Trophoblast cell (in vitro differentiated cells and primary cell): ENCODE measurements around the gene STX4.

Source experiments
- DNase-seq, 2 donors: peaks; one replicate each; pipeline ENCODE4 v3.0.0-alpha.2; 2016
- H2AFZ ChIP-seq: 2 replicates; pipeline ENCODE4 v1.6.1; 2013; ENCODE audit warnings: low read length, moderate library complexity, mild to moderate bottlenecking; ENCODE audit not compliant: insufficient read depth, poor library complexity
- H2AK5ac ChIP-seq: 2 replicates; pipeline ENCODE4 v1.6.1; 2013; ENCODE audit warnings: mild to moderate bottlenecking, low read length
- H2BK120ac ChIP-seq: 2 replicates; pipeline ENCODE4 v1.6.1; 2013; ENCODE audit warnings: low read length, mild to moderate bottlenecking, moderate library complexity; ENCODE audit not compliant: insufficient read depth, poor library complexity
- H2BK12ac ChIP-seq: 2 replicates; pipeline ENCODE4 v1.6.1; 2013; ENCODE audit warnings: mild to moderate bottlenecking, low read length, moderate library complexity
- H2BK5ac ChIP-seq: 2 replicates; pipeline ENCODE4 v1.6.1; 2013; ENCODE audit warnings: low read length, low read depth, moderate library complexity, mild to moderate bottlenecking; ENCODE audit not compliant: poor library complexity
- H3K14ac ChIP-seq: 2 replicates; pipeline ENCODE4 v1.6.1; 2013; ENCODE audit warnings: mild to moderate bottlenecking, low read length
- H3K18ac ChIP-seq: 2 replicates; pipeline ENCODE4 v1.6.1; 2013; ENCODE audit warnings: mild to moderate bottlenecking, low read length
- H3K23ac ChIP-seq: 2 replicates; pipeline ENCODE4 v1.6.1; 2013; ENCODE audit warnings: low read length
- H3K27ac ChIP-seq: 2 replicates; pipeline ENCODE4 v1.5.1; 2013; ENCODE audit warnings: low read depth, mild to moderate bottlenecking, inconsistent platforms, low read length, moderate library complexity
- H3K27me3 ChIP-seq: 2 replicates; pipeline ENCODE4 v1.6.1; 2013; ENCODE audit warnings: inconsistent platforms, mild to moderate bottlenecking, low read length, moderate library complexity; ENCODE audit not compliant: insufficient read depth
- H3K36me3 ChIP-seq, 2 experiments: 1 replicate in 1 of 2; 2 replicates in 1 of 2; pipeline ENCODE4 v1.6.1; 2013; ENCODE audit warnings: low read length in 2 of 2, mild to moderate bottlenecking in 2 of 2, moderate library complexity in 1 of 2; ENCODE audit not compliant: insufficient read depth in 2 of 2, control insufficient read depth in 1 of 2
- H3K4ac ChIP-seq: 2 replicates; pipeline ENCODE4 v1.6.1; 2013; ENCODE audit warnings: low read depth, mild to moderate bottlenecking, low read length, moderate library complexity
- H3K4me1 ChIP-seq, 2 experiments: 1 replicate in 1 of 2; 2 replicates in 1 of 2; pipeline ENCODE4 v1.6.1; 2013; ENCODE audit warnings: low read length in 2 of 2, mild to moderate bottlenecking in 2 of 2, moderate library complexity in 1 of 2; ENCODE audit not compliant: insufficient read depth in 2 of 2, control insufficient read depth in 1 of 2
- H3K4me2 ChIP-seq: 2 replicates; pipeline ENCODE4 v1.6.1; 2013; ENCODE audit warnings: inconsistent platforms, mild to moderate bottlenecking, low read length, moderate library complexity
- H3K4me3 ChIP-seq: 2 replicates; pipeline ENCODE4 v1.5.1; 2013; ENCODE audit warnings: mild to moderate bottlenecking, low read depth, low read length, inconsistent platforms
- H3K79me1 ChIP-seq: one replicate; pipeline ENCODE4 v1.6.1; 2013; ENCODE audit warnings: low read length
- H3K79me2 ChIP-seq: 2 replicates; pipeline ENCODE4 v1.6.1; 2013; ENCODE audit warnings: low read length, mild to moderate bottlenecking; ENCODE audit not compliant: control insufficient read depth, insufficient read depth, poor library complexity
- H3K9ac ChIP-seq: 2 replicates; pipeline ENCODE4 v1.6.1; 2013; ENCODE audit warnings: mild to moderate bottlenecking, low read length
- H3K9me3 ChIP-seq: 2 replicates; pipeline ENCODE4 v1.6.1; 2013; ENCODE audit warnings: low read depth, mild to moderate bottlenecking, control low read depth, inconsistent platforms, low read length; ENCODE audit not compliant: insufficient read depth
- H4K12ac ChIP-seq: 2 replicates; pipeline ENCODE4 v1.6.1; 2013; ENCODE audit warnings: low read depth, mild to moderate bottlenecking, low read length, moderate library complexity
- H4K8ac ChIP-seq: 2 replicates; pipeline ENCODE4 v1.6.1; 2013; ENCODE audit warnings: low read depth, mild to moderate bottlenecking, low read length, moderate library complexity
- H4K91ac ChIP-seq: one replicate; pipeline ENCODE4 v1.6.1; 2013; ENCODE audit warnings: low read depth, mild to moderate bottlenecking, low read length, moderate library complexity
- WGBS: extraction: QIAGEN DNeasy Blood & Tissue Kit; methylation state at CpG from one replicate; pipeline ENCODE4 v1.1.7; 2013; ENCODE audit warnings: missing lambda C conversion rate; ENCODE audit not compliant: insufficient read length, insufficient coverage; ENCODE audit errors: extremely low coverage; 5-methylcytosine and 5-hydroxymethylcytosine counted together

Gene STX4

DNA sequence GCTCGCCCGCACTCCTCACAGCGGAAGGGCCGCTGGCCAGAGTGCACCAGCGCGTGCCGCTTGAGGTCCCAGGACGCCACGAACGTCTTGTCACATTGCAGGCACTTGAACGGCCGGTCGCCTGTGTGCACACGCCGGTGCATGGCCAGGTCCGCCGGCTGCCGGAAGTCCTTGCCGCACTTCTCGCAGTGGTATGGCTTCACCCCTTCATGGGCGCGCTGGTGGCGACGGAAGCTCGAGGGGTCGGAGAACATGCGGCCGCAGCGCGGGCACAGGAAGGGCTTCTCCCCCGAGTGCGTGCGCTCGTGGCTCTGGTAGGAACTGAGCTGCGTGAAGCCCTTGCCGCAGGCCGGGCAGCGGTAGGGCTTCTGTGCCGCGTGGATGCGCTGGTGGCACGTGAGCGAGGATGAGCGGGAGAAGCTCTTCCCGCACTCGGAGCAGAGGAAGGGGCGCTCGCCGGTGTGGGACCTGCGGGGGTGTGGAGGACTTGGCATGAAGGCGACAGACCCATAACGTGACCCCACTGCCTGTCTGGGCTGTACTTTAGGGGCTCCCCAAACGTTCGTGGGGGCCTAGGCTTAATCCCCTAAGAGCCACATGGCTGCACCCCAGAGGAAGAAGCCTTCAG is 28.6 kb downstream of the STX4 start:
- H3K4me2 ChIP-seq, result no peak overlapping the region
- no peak overlapping the region for H4K12ac ChIP-seq
- H3K4me3 ChIP-seq, result no peak overlapping the region

DNA sequence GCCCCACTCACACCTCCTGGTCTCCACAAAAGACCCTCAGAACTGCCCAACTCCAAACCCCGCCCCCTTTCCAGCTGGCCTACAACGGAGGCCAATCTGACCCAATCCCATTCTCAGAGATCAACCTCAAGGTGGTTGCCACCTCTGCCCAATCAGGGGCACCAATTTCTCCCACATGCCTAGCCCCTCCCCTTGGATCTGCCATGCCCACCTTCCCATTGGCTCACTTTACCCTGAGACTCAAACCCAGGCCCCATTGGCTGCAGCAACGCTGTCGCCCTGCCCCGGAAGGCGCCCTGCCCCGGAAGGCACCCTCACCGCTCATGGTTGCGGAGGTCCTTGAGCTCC is 30.1 kb downstream of the STX4 start:
- Histone ChIP-seq H3K9ac (no peak overlapping the region), H3K36me3 (peaks cover 30 to 32% of the 10 kb centered on the region in 2 experiments), H2BK5ac (no peak overlapping the region), H3K27me3 (no peaks in the 10 kb centered on the region), H2AFZ (no peak overlapping the region), H3K4ac (no peak overlapping the region), H3K18ac (peak overlapping the region; percentile 12), H3K23ac (no peak overlapping the region), H2AK5ac (no peak overlapping the region), H4K91ac (no peak overlapping the region), H3K79me1 (peaks cover 6% of the 10 kb centered on the region), H4K12ac (peak overlapping the region; percentile 14), H4K8ac (no peak overlapping the region), H3K79me2 (no peaks in the 10 kb centered on the region), H3K9me3 (peaks cover 2% of the 10 kb centered on the region), H3K4me2 (no peak overlapping the region), H3K4me3 (no peak overlapping the region), H3K27ac (no peak overlapping the region), H2BK120ac (no peak overlapping the region), H2BK12ac (no peak overlapping the region), H3K4me1 (peaks cover 10 to 16% of the 10 kb centered on the region in 2 experiments), H3K14ac (no peak overlapping the region)
- no peak for DNase-seq
- WGBS, result no CpG with 5 or more reads among the region's 9 CpGs

More for the DNA sequence above, 28.6 kb downstream of the STX4 start:
- no peak overlapping the region for H3K4ac ChIP-seq
- peaks cover 6% of the 10 kb centered on the region for H3K79me1 ChIP-seq
- no peak overlapping the region for H2BK5ac ChIP-seq
- H3K27ac ChIP-seq, result no peak overlapping the region
- H3K23ac ChIP-seq, result no peak overlapping the region
- H4K91ac ChIP-seq, result no peak overlapping the region
- H3K27me3 ChIP-seq, result no peaks in the 10 kb centered on the region
- H2AK5ac ChIP-seq, result no peak overlapping the region
- H3K14ac ChIP-seq, result no peak overlapping the region
- H3K79me2 ChIP-seq, result no peaks in the 10 kb centered on the region
- no peak overlapping the region for H3K18ac ChIP-seq
- H3K9me3 ChIP-seq, result peaks cover 2% of the 10 kb centered on the region
- H2AFZ ChIP-seq, result no peak overlapping the region
- no peak for DNase-seq
- H2BK120ac ChIP-seq, result no peak overlapping the region
- peaks cover 10 to 16% of the 10 kb centered on the region in 2 experiments for H3K4me1 ChIP-seq
- no peak overlapping the region for H2BK12ac ChIP-seq
- peaks cover 32 to 36% of the 10 kb centered on the region in 2 experiments for H3K36me3 ChIP-seq
- WGBS, result no CpG with 5 or more reads among the region's 54 CpGs
- H4K8ac ChIP-seq, result no peak overlapping the region
- no peak overlapping the region for H3K9ac ChIP-seq

DNA sequence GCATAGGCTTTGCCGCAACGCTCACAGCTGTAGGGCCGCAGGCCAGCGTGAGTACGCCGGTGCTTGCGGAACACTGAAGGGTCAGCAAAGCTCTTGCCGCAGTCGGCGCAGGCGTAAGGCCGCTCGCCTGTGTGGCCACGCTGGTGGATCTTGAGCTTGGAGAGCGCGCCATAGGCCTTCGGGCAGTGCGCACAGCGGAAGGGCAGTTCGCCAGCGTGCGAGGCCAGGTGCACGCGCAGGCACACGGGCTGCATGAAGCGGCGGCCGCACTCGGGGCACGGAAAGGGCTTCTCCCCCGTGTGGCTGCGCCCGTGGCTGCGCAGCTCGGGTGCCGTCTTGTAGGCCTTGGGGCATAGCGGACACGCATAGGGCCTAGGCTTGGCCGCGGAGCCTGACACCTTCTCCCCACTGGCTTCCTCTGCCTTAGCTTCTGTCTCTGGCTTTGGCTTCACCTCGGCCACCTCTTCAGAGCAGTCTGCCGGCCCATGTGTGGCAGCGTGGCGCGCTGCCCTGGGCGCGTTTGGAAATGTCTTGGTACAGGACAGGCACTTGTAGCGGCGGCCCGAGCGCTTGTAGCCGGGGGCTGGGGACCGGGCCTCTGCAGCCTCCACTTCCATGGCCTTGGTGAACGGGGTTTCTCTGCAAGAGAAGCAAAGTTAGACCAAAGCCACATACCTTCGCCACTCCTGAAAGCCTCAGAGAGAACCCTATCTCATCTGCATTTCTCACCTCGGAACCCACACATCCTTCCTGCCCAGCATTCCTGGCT is 30.7 kb downstream of the STX4 start:
- Histone ChIP-seq H2BK12ac (peak overlapping the region; percentile 30), H2AFZ (no peak overlapping the region), H3K27me3 (no peaks in the 10 kb centered on the region), H3K9me3 (peaks cover 2% of the 10 kb centered on the region), H2BK5ac (no peak overlapping the region), H2BK120ac (peak overlapping the region; percentile 19), H3K79me1 (peaks cover 6% of the 10 kb centered on the region), H3K27ac (peak overlapping the region; percentile 55), H3K4me2 (no peak overlapping the region), H3K4me1 (peaks cover 10 to 16% of the 10 kb centered on the region in 2 experiments), H4K8ac (peak overlapping the region; percentile 58), H2AK5ac (no peak overlapping the region), H3K14ac (peak overlapping the region; percentile 43), H3K4ac (peak overlapping the region; percentile 39), H3K79me2 (no peaks in the 10 kb centered on the region), H3K36me3 (peaks cover 30 to 32% of the 10 kb centered on the region in 2 experiments), H3K9ac (no peak overlapping the region), H3K18ac (peak overlapping the region; percentile 22), H4K12ac (peak overlapping the region; percentile 14), H4K91ac (peak overlapping the region; percentile 39), H3K4me3 (no peak overlapping the region), H3K23ac (no peak overlapping the region)
- WGBS, result no CpG with 5 or more reads among the region's 56 CpGs
- no peak for DNase-seq

DNA sequence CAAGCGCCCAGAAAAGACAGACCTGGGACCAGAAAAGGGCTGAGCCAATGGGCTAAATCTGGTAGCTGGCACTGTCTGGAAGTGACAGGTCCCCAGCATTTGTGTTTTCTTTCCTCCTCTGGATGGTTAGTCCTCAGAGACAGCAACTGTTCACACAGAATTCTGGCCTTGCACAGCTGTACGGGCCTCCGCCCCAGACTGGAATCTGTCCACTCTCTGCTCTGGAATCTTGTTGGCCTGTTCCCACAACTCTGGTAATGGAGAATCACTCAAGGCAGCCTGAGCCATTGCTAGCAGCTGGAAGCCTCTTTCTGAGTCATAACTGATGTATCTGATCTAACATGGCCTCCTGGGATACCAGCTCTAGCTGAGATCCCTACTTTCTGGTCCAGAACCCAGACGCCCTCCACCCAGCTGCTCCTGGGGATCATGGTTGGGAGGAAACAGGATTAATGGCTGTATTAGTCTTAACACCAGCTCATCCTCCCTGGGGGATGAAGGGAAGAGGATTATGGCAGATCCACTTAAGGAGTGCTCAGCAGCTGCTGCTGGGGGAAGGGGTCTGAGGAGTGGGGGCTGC is 31.6 kb downstream of the STX4 start:
- peak overlapping the region; percentile 50 for H4K91ac ChIP-seq
- H3K23ac ChIP-seq, result no peak overlapping the region
- H2AK5ac ChIP-seq, result peak overlapping the region; percentile 55
- H3K18ac ChIP-seq, result peak overlapping the region; percentile 33
- H3K4me2 ChIP-seq, result peak overlapping the region; percentile 47
- no peak overlapping the region for H3K14ac ChIP-seq
- H2BK5ac ChIP-seq, result no peak overlapping the region
- H3K27me3 ChIP-seq, result no peaks in the 10 kb centered on the region
- no peak overlapping the region for H3K4me3 ChIP-seq
- peaks cover 30 to 32% of the 10 kb centered on the region in 2 experiments for H3K36me3 ChIP-seq
- H2BK12ac ChIP-seq, result no peak overlapping the region
- WGBS, result no CpG with 5 or more reads among the region's 4 CpGs
- peak overlapping the region; percentile 35 for H3K9ac ChIP-seq
- peaks cover 10 to 16% of the 10 kb centered on the region in 2 experiments for H3K4me1 ChIP-seq
- no peak overlapping the region for H3K4ac ChIP-seq
- peak overlapping the region; percentile 41 for H2BK120ac ChIP-seq
- peaks cover 6% of the 10 kb centered on the region for H3K79me1 ChIP-seq
- H3K9me3 ChIP-seq, result peaks cover 2% of the 10 kb centered on the region
- H4K12ac ChIP-seq, result peak overlapping the region; percentile 56
- DNase-seq, result peak; percentile 91 to 95
- peak overlapping the region; percentile 60 for H3K27ac ChIP-seq
- no peaks in the 10 kb centered on the region for H3K79me2 ChIP-seq
- no peak overlapping the region for H2AFZ ChIP-seq
- H4K8ac ChIP-seq, result peak overlapping the region; percentile 58
